ENCODE results near the gene LBR. TPM values are rescaled to one million over a fixed set of nuclear protein-coding genes. Genes with fewer than 3 reads are reported as not detected.

LBR gene
- total RNA-seq, 1 donor from 2014 or later = 93.9 TPM

- H3K36me3 Mint-ChIP-seq (ENCODE audit: unreplicated experiment) = no peaks in the 10 kb centered on the region
- no peak for TF ChIP-seq CTCF (IDR thresholded peaks at IDR 0.05; ENCODE audit: partially characterized antibody, unreplicated experiment)
- H3K9me3 Mint-ChIP-seq (ENCODE audit: unreplicated experiment) = peaks cover 10% of the 10 kb centered on the region
- H3K27me3 Mint-ChIP-seq (ENCODE audit: unreplicated experiment) = peaks cover 8% of the 10 kb centered on the region
- H3K4me3 Mint-ChIP-seq (ENCODE audit: unreplicated experiment) = peak overlapping the region; percentile 7
- no peak overlapping the region for H3K27ac Mint-ChIP-seq (ENCODE audit: unreplicated experiment)
- DNase-seq = no peak
- H3K4me1 Mint-ChIP-seq (ENCODE audit: low read depth, unreplicated experiment) = peaks cover 41% of the 10 kb centered on the region
Observed at GRCh38 chr1:225462714-225463574, 35.1 kb upstream of the LBR start.

- peaks cover 10% of the 10 kb centered on the region for H3K9me3 Mint-ChIP-seq (ENCODE audit: unreplicated experiment)
- H3K27ac Mint-ChIP-seq (ENCODE audit: unreplicated experiment) = no peak overlapping the region
- H3K27me3 Mint-ChIP-seq (ENCODE audit: unreplicated experiment) = peaks cover 8% of the 10 kb centered on the region
- no peak for TF ChIP-seq CTCF (IDR thresholded peaks at IDR 0.05; ENCODE audit: partially characterized antibody, unreplicated experiment)
- DNase-seq = no peak
- H3K4me1 Mint-ChIP-seq (ENCODE audit: low read depth, unreplicated experiment) = peaks cover 41% of the 10 kb centered on the region
- no peaks in the 10 kb centered on the region for H3K36me3 Mint-ChIP-seq (ENCODE audit: unreplicated experiment)
- H3K4me3 Mint-ChIP-seq (ENCODE audit: unreplicated experiment) = peak overlapping the region; percentile 34
Observed at GRCh38 chr1:225462429-225462713, 34.5 kb upstream of the LBR start.

GRCh38 chr1:225461533-225462428 is 33.9 kb upstream of the LBR start:
- H3K4me3 Mint-ChIP-seq (ENCODE audit: unreplicated experiment) = peak overlapping the region; percentile 34
- H3K36me3 Mint-ChIP-seq (ENCODE audit: unreplicated experiment) = peaks cover 3% of the 10 kb centered on the region
- TF ChIP-seq CTCF (IDR thresholded peaks at IDR 0.05; ENCODE audit: partially characterized antibody, unreplicated experiment) = no peak
- H3K4me1 Mint-ChIP-seq (ENCODE audit: low read depth, unreplicated experiment) = peaks cover 38% of the 10 kb centered on the region
- DNase-seq = no peak
- peaks cover 5% of the 10 kb centered on the region for H3K27me3 Mint-ChIP-seq (ENCODE audit: unreplicated experiment)
- H3K9me3 Mint-ChIP-seq (ENCODE audit: unreplicated experiment) = peaks cover 9% of the 10 kb centered on the region
- no peak overlapping the region for H3K27ac Mint-ChIP-seq (ENCODE audit: unreplicated experiment)

GRCh38 chr1:225460737-225461532 is 33.1 kb upstream of the LBR start:
- Mint-ChIP-seq H3K27me3 (ENCODE audit: unreplicated experiment) (peaks cover 3% of the 10 kb centered on the region), H3K27ac (ENCODE audit: unreplicated experiment) (no peak overlapping the region), H3K36me3 (ENCODE audit: unreplicated experiment) (peaks cover 4% of the 10 kb centered on the region), H3K4me1 (ENCODE audit: low read depth, unreplicated experiment) (peaks cover 36% of the 10 kb centered on the region), H3K9me3 (ENCODE audit: unreplicated experiment) (peaks cover 8% of the 10 kb centered on the region), H3K4me3 (ENCODE audit: unreplicated experiment) (no peak overlapping the region)
- TF ChIP-seq CTCF (IDR thresholded peaks at IDR 0.05; ENCODE audit: partially characterized antibody, unreplicated experiment) = no peak
- no peak for DNase-seq
